Ascending aorta (tissue), 2 donors: ENCODE measurements around the gene CFAP73. TPM values are rescaled to one million over a fixed set of nuclear protein-coding genes. Genes with fewer than 3 reads are reported as not detected.
"Not testable (repeated sequence)": the region's sequence is repeated elsewhere in the genome, so short reads cannot be mapped to it uniquely, and the experiment has no call there.

ENCODE experiments used
- DNase-seq, 2 donors: peaks; one replicate each; pipeline ENCODE4 v3.0.0-alpha.2; 2019; ENCODE audit warnings: low spot score in 2 of 2
- H3K27ac ChIP-seq, 2 donors: fragments of 200-600 bp; sonication (generic); one replicate each; pipeline ENCODE4 v1.5.1; 2016 to 2017; ENCODE audit warnings: mild to moderate bottlenecking in 1 of 2
- H3K27me3 ChIP-seq: fragments of 200-600 bp; sonication (generic); one replicate; pipeline ENCODE4 v1.5.1; 2017
- H3K36me3 ChIP-seq, 2 donors: fragments of 200-600 bp; sonication (generic); one replicate each; pipeline ENCODE4 v1.5.1; 2016
- H3K4me1 ChIP-seq, 2 donors: fragments of 200-600 bp; sonication (generic); one replicate each; pipeline ENCODE4 v1.5.1; 2016 to 2017; ENCODE audit warnings: mild to moderate bottlenecking in 1 of 2
- H3K4me3 ChIP-seq, 2 donors: fragments of 200-600 bp; sonication (generic); one replicate each; pipeline ENCODE4 v1.5.1; 2016 to 2017; ENCODE audit warnings: mild to moderate bottlenecking in 1 of 2
- H3K9me3 ChIP-seq, 2 donors: fragments of 200-600 bp; sonication (generic); one replicate each; pipeline ENCODE4 v1.5.1; 2016
- intact Hi-C: fragments of 100-400 bp; cut with DNase I; formaldehyde crosslinking; loops from one replicate; pipeline ENCODE4 v1.15.1; 2023
- total RNA-seq: library from RNA; depleted of rRNA; stranded (reverse); fragments of >200 nt; gene quantifications from one replicate; pipeline ENCODE4 v1.1.0, GENCODE V29; 2016
- TF ChIP-seq, protein P1 (sequence below), 3 experiments: fragments of 200-600 bp in 2 of 3; fragments of 450-650 bp in 1 of 3; sonication (generic) in 2 of 3; IDR thresholded peaks; one replicate each; pipeline ENCODE4 v1.5.1; 2016 to 2019; ENCODE audit warnings: antibody characterized with exemption in 3 of 3, mild to moderate bottlenecking in 1 of 3, moderate library complexity in 1 of 3

The CFAP73 gene
- total RNA-seq, 1 donor from 2014 or later: not detected

DNA sequence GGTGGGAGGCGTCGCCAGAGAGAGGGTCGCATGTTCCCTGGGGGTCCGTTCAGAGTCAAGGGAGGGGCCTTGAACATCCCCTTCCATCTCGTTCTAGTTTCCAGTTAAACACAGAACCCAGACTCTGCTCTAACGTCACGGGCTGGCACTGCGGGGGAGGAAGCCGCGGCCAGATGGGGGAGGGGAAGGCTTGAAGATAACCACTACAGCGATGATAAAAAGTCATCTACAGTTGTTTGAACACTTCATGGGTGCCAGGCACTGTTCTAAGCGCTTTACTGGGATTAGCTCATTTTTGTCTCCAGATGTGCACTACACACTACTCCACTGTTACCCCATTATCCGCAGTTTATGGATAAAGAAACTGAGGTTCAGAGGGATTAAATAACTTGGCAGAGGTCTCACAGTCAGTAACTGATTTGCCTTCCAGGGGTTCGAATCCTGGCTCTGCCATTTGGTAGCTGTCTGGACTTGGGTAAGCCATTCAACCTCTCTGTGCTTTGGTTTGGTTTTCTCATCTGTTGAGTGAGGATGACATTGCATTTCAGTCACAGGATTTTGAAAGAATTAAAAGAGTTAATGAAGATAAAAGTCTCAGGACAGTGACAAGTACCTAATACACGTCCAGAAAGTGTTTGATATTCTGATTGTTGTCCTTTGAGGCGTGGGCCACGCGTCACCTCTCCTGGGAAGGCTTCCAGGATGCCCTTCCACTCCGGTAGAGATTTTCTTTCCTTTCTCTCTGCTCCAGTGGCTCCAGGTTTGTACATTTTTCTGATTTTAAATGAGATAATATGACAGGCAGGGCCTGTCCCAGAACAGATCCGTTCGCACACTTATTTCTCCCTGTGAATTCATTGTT is 13.2 kb upstream of the CFAP73 start:
- no peak overlapping the region for H3K4me3 ChIP-seq
- TF ChIP-seq, protein P1, sequence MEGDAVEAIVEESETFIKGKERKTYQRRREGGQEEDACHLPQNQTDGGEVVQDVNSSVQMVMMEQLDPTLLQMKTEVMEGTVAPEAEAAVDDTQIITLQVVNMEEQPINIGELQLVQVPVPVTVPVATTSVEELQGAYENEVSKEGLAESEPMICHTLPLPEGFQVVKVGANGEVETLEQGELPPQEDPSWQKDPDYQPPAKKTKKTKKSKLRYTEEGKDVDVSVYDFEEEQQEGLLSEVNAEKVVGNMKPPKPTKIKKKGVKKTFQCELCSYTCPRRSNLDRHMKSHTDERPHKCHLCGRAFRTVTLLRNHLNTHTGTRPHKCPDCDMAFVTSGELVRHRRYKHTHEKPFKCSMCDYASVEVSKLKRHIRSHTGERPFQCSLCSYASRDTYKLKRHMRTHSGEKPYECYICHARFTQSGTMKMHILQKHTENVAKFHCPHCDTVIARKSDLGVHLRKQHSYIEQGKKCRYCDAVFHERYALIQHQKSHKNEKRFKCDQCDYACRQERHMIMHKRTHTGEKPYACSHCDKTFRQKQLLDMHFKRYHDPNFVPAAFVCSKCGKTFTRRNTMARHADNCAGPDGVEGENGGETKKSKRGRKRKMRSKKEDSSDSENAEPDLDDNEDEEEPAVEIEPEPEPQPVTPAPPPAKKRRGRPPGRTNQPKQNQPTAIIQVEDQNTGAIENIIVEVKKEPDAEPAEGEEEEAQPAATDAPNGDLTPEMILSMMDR (IDR thresholded peaks at IDR 0.05): no peak

DNA sequence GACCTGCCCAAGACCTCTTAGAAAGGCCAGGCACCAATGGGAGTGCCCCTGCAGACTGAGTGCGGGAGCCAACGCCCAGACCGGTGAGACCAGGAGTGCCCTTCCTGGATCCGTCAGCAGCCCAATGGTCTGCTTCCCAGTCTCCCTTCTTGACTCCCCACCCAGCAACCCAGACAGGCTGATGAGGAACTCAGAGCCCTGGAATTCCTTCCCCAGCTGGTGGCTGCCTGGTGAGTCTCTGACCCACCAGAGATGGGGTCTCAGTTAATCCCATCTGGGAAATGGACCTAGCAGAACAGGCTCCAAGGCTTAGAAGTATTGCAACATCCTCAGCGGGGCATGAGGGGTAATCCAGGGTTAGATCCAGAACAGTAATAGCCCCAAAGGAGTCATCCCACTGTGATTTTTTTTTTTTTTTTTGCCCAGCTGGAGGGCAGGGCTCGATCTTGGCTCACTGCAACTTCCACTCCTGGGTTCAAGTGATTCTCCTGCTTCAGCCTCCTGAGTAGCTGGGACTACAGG is 12.5 kb upstream of the CFAP73 start:
- intact Hi-C loops: no loop called here
- no peak overlapping the region for H3K4me3 ChIP-seq
- H3K27ac ChIP-seq: no peak overlapping the region
- H3K9me3 ChIP-seq: no peaks in the 10 kb centered on the region
- DNase-seq: no peak
- H3K4me1 ChIP-seq: no peaks in the 10 kb centered on the region
- no peaks in the 10 kb centered on the region for H3K36me3 ChIP-seq
- TF ChIP-seq, protein P1 (IDR thresholded peaks at IDR 0.05): no peak
- H3K27me3 ChIP-seq: no peaks in the 10 kb centered on the region

More for the DNA sequence above, 13.2 kb upstream of the CFAP73 start:
- H3K27me3 ChIP-seq: no peaks in the 10 kb centered on the region
- H3K36me3 ChIP-seq: no peaks in the 10 kb centered on the region
- intact Hi-C loops: no loop called here
- H3K27ac ChIP-seq: no peak overlapping the region
- H3K4me1 ChIP-seq: no peaks in the 10 kb centered on the region
- no peak for DNase-seq
- H3K9me3 ChIP-seq: no peaks in the 10 kb centered on the region

DNA sequence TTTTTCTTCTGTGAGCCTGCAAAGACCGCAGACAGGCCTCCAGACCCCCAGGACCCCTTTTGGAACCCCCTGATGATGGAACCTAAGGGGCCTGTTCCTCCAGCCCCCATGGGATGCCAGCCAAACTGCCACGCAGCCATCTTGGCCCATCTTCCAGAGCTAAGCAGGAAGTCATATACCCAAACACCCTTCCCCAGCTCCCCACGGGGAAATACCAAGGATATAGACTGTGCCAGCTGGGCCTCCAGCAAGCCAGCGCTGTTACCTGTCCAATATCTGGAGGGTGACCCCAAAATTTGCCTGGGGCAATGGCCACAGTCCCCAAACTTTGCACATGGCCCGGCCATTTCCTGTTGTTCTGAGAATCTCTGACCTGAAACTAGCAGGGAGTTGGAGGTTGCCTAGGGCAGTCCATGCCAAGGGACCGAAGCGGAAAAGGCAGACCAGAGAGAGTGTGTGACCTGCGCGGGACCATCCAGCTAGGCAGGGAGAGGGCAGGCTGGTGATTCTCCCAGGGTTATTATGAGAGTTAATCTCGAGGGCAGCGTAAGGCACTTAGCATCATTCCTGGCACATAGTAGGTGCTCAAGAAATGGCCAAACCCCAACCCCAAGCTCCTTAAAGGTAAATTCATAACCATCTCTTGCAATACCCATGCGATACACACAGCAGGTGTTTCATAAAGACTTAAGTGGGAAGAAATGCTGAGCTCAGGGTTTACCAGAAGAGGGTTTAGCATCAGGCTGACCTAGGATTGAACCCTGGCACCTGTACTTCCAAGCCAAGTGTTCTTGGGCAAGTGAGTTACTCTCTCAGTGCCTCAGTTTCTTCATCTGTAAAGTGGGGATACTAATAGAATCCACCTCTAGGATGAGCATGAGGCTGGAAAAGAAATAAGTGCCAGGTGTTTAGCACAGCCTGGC is 11.4 kb upstream of the CFAP73 start:
- Histone ChIP-seq H3K4me1 (no peaks in the 10 kb centered on the region), H3K36me3 (no peaks in the 10 kb centered on the region), H3K27me3 (no peaks in the 10 kb centered on the region), H3K9me3 (no peaks in the 10 kb centered on the region), H3K4me3 (no peak overlapping the region), H3K27ac (no peak overlapping the region)
- TF ChIP-seq, protein P1 (IDR thresholded peaks at IDR 0.05): no peak
- intact Hi-C loops: no loop called here
- no peak for DNase-seq

DNA sequence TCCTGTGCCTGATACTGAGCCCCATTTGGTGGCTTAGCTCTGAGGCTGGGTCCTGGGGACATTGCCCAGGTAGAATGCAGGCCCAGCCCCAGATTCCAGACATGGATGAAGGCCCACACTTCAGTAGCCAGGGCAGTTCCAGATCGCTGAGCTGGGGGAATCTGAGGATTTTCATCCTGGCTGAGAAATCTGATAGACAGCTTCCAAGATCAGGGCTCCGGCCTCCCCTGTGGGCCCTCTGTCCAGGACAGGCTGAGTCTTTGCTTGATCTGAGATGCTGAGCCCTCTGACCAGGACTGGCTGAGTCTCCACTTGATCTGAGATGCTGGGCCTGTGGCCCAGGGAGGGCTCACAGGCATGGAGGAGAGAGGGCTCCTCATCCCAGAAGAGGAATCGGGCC is 10.7 kb upstream of the CFAP73 start:
- no peak for DNase-seq
- TF ChIP-seq, protein P1 (IDR thresholded peaks at IDR 0.05): no peak
- H3K36me3 ChIP-seq: no peaks in the 10 kb centered on the region
- H3K4me3 ChIP-seq: no peak overlapping the region
- no peaks in the 10 kb centered on the region for H3K4me1 ChIP-seq
- no peak overlapping the region for H3K27ac ChIP-seq
- intact Hi-C loops: no loop called here
- no peaks in the 10 kb centered on the region for H3K9me3 ChIP-seq
- no peaks in the 10 kb centered on the region for H3K27me3 ChIP-seq

DNA sequence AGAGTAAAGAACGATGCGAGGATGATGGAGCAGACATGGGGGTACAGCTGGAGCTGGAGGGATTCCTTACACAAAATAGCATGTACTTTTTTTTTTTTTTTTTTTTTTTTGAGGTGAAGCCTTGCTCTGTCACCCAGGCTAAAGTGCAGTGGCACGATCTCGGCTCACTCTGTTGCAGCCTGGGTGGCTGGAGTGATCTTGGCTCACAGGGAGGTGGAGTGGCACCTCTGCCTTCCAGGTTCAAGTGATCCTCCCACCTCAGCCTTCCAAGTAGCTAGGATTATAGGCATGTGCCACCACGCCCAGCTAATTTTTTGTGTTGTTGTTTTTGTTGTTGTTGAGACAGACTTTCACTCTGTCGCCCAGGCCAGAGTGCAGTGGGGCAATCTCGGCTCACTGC is 8.8 kb upstream of the CFAP73 start:
- H3K4me3 ChIP-seq: no peak overlapping the region
- H3K4me1 ChIP-seq: no peaks in the 10 kb centered on the region
- no peaks in the 10 kb centered on the region for H3K9me3 ChIP-seq
- DNase-seq: no peak
- H3K27ac ChIP-seq: no peak overlapping the region
- H3K27me3 ChIP-seq: no peaks in the 10 kb centered on the region
- TF ChIP-seq, protein P1 (IDR thresholded peaks at IDR 0.05): no peak
- intact Hi-C loops: no loop called here
- H3K36me3 ChIP-seq: no peaks in the 10 kb centered on the region

DNA sequence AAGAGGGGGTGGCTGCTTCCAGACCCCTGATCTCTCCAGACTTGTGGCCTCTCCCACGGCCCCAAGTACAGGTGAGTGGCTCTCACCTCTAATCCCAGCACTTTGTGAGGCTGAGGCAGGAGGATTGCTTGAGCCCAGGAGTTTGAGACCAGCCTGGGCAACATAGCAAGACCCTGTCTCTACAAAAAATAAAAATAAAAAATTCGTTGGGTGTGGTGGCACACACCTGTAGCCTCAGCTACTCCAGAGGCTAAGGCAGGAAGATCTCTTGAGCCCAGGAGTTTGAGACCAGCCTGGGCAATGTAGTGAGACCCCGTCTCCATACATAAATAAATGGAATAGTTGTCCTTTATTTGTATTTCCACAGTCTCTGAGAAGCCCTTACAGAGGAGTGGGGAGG is 7.8 kb upstream of the CFAP73 start:
- H3K27me3 ChIP-seq, H3K4me3 ChIP-seq, DNase-seq, H3K36me3 ChIP-seq, H3K4me1 ChIP-seq, H3K9me3 ChIP-seq, H3K27ac ChIP-seq, intact Hi-C loops: not testable (repeated sequence)
